ENCODE results near the gene MRPS23. TPM values are rescaled to one million over a fixed set of nuclear protein-coding genes. Genes with fewer than 3 reads are reported as not detected.

The MRPS23 gene
- total and polyA plus RNA-seq, 2 of the 4 experiments (the other 2 are of a cell fraction), result 23.5 to 37.3 TPM

GRCh38 chr17:57803021-57803420, 46.8 kb downstream of the MRPS23 start:
- BruUV-seq (replicated peaks), result no TSS peak
- in situ Hi-C loops (cut with MboI; ENCODE audit: low sequenced_read_pairs), result loop anchor here (25.0 kb wide), 1 partner anchor 1991 kb away; no protein-coding TSS in a partner anchor

More at GRCh38 chr17:57803021-57803420, 46.8 kb downstream of the MRPS23 start:
- Histone ChIP-seq H2BK5ac (ENCODE audit: low read depth, low read length, poor library complexity, severe bottlenecking) (no peak overlapping the region), H4K91ac (ENCODE audit: insufficient read depth, low read depth, low read length) (no peak overlapping the region), H3K9me3 (ENCODE audit: control insufficient read depth, insufficient read depth, low read length) (peaks cover 4% of the 10 kb centered on the region), H2AK9ac (replicated peaks; ENCODE audit: low read depth, low read length, poor library complexity) (no peak overlapping the region), H3K18ac (ENCODE audit: low read depth, low read length) (no peak overlapping the region), H3K27ac (ENCODE audit: insufficient read depth, low read length) (no peak overlapping the region), H2BK15ac (ENCODE audit: low read depth, low read length) (no peak overlapping the region), H2AFZ (replicated peaks; ENCODE audit: low read length, poor library complexity) (no peak overlapping the region), H4K8ac (ENCODE audit: low read depth in 2 of 2, low read length in 2 of 2) (no peak overlapping the region), H3K4me1 (ENCODE audit: control insufficient read depth, insufficient read depth, low read length) (no peaks in the 10 kb centered on the region), H2BK120ac (ENCODE audit: low read depth, low read length) (no peak overlapping the region), H3K36me3 (ENCODE audit: control insufficient read depth, insufficient read depth, low read length) (no peaks in the 10 kb centered on the region), H3K4me2 (ENCODE audit: low read depth, low read length) (no peak overlapping the region), H4K5ac (ENCODE audit: low read depth, low read length) (no peak overlapping the region), H3K14ac (replicated peaks; ENCODE audit: low read depth, low read length) (no peak overlapping the region), H3K56ac (ENCODE audit: extremely low read depth, insufficient read depth, low read length) (no peak overlapping the region), H4K20me1 (ENCODE audit: insufficient read depth, low read length) (no peaks in the 10 kb centered on the region), H3K27me3 (ENCODE audit: control insufficient read depth, insufficient read depth, low read length) (peaks cover 15% of the 10 kb centered on the region), H3K23ac (ENCODE audit: low read depth, low read length) (no peak overlapping the region), H3K9me1 (ENCODE audit: insufficient read depth, low read length) (no peaks in the 10 kb centered on the region; the same call in 1 of the 2 replicates), H3K4ac (ENCODE audit: low read depth, low read length) (no peak overlapping the region), H2BK20ac (ENCODE audit: low read depth, low read length) (no peak overlapping the region), H3K9ac (ENCODE audit: low read depth, low read length) (no peak overlapping the region), H2AK5ac (ENCODE audit: low read depth, low read length) (no peak overlapping the region), H3K79me1 (ENCODE audit: low read depth in 1 of 2, low read length in 2 of 2) (no peaks in the 10 kb centered on the region), H3K4me3 (ENCODE audit: insufficient read depth, low read depth, low read length) (no peak overlapping the region)
- dilution Hi-C loops (cut with HindIII; ENCODE audit: low sequenced_read_pairs, unreplicated experiment) (no loop called here), intact Hi-C loops (cut with micrococcal nuclease) (no loop called here)
- CTCF ChIA-PET, result interaction anchor here (0.7 to 0.9 kb wide), 2 partner anchors 9 to 19 kb away, joined by 3 to 5 read pairs; no protein-coding TSS in a partner anchor
- DNase-seq, result no peak
- no peak for ATAC-seq (ENCODE audit: low read depth)
- POLR2A ChIA-PET (ENCODE audit: unreplicated experiment), result no interaction called here
- WGBS, 2 experiments (ENCODE audit: extremely low coverage in 2 of 2, insufficient read length in 1 of 2), result no CpG with 5 or more reads among the region's 4 CpGs
- TF ChIP-seq, protein P1, sequence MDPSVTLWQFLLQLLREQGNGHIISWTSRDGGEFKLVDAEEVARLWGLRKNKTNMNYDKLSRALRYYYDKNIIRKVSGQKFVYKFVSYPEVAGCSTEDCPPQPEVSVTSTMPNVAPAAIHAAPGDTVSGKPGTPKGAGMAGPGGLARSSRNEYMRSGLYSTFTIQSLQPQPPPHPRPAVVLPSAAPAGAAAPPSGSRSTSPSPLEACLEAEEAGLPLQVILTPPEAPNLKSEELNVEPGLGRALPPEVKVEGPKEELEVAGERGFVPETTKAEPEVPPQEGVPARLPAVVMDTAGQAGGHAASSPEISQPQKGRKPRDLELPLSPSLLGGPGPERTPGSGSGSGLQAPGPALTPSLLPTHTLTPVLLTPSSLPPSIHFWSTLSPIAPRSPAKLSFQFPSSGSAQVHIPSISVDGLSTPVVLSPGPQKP (IDR thresholded peaks at IDR 0.05; ENCODE audit: borderline replicate concordance, low read depth, low read length), result no peak

Measured in IMR-90 (cell line).